NT2/D1 (cell line): ENCODE data around the gene OR6C65.

ENCODE experiments used
- SUZ12 ChIP-seq: IDR thresholded peaks from 2 replicates; pipeline ENCODE4 v1.6.1; 2011; ENCODE audit not compliant: insufficient read length, insufficient read depth; ENCODE audit errors: extremely low read depth
- YY1 ChIP-seq: IDR thresholded peaks from 2 replicates; pipeline ENCODE4 v1.6.1; 2011; ENCODE audit not compliant: insufficient read length, insufficient read depth
- ZNF274 ChIP-seq: IDR thresholded peaks from 2 replicates; pipeline ENCODE4 v1.6.1; 2011; ENCODE audit warnings: mild to moderate bottlenecking, low read depth, low read length

- no peak for TF ChIP-seq YY1
- TF ChIP-seq SUZ12 = no peak
- TF ChIP-seq ZNF274 = no peak
Measured at GRCh38 chr12:55400229-55400628, at the start of gene OR6C65.
